K562 (cell line): Measurements from ENCODE around the gene GP1BB. TPM values are rescaled to one million over a fixed set of nuclear protein-coding genes. Genes with fewer than 3 reads are reported as not detected.
A peak's percentile ranks its signal among the peaks of the same experiment; 100 is the strongest.

Experiments used
- CBFA2T3 ChIP-seq: fragments of 450-650 bp; IDR thresholded peaks from 2 replicates; pipeline ENCODE4 v1.6.1; 2017
- DMBX1 ChIP-seq: fragments of 250-450 bp; sonication (Bioruptor Pico); IDR thresholded peaks from 2 replicates; pipeline ENCODE4 v1.8.0; 2022; ENCODE audit warnings: inconsistent platforms, mild to moderate bottlenecking, moderate library complexity, borderline replicate concordance
- MCM7 ChIP-seq, 2 experiments: fragments of 450-650 bp; IDR thresholded peaks; 2 replicates each; pipeline ENCODE4 v1.6.1; 2016 to 2018
- SRSF7 ChIP-seq: fragments of 200-400 bp; formaldehyde crosslinking; optimal IDR thresholded peaks from 2 replicates; pipeline ENCODE3; 2017; ENCODE audit warnings: mild to moderate bottlenecking, low read depth, low read length
- TCF7 ChIP-seq: sonication (generic); IDR thresholded peaks from 2 replicates; pipeline ENCODE4 v1.6.1; 2016; ENCODE audit warnings: antibody characterized with exemption, borderline replicate concordance
- ZBTB7A ChIP-seq: IDR thresholded peaks from 2 replicates; pipeline ENCODE4 v1.6.1; 2011; ENCODE audit warnings: low read depth, mild to moderate bottlenecking, low read length, moderate library complexity, borderline replicate concordance; ENCODE audit not compliant: control insufficient read depth
- ZNF695 ChIP-seq: fragments of 450-650 bp; formaldehyde crosslinking; IDR thresholded peaks from 2 replicates; pipeline ENCODE4 v1.4.0; 2020; ENCODE audit warnings: mild to moderate bottlenecking, moderate library complexity
- ZNF707 ChIP-seq: fragments of 250-450 bp; sonication (Bioruptor Pico); conservative IDR thresholded peaks from 2 replicates; pipeline ENCODE4 v1.8.0; 2022; ENCODE audit warnings: inconsistent platforms, mild to moderate bottlenecking, moderate library complexity
- polyA plus RNA-seq, 8 experiments: library from polyadenylated mRNA; depleted of rRNA in 4 of 8; stranded (reverse) in 5 of 8; unstranded in 3 of 8; fragments of >200 nt; fragmentation: Nextera tagmentation in 2 of 8; fragmentation: Illumina TruSeq in 1 of 8; extraction: Ambion mirVana in 2 of 8; extraction: Trizol in 1 of 8; gene quantifications; 2 replicates each; pipeline versions ENCODE4 v1.2.1 to v1.2.3, GENCODE V29; 2011 to 2014; ENCODE audit warnings: inconsistent platforms in 1 of 8, missing spikeins in 1 of 8
- total RNA-seq, 7 experiments: library from RNA; depleted of rRNA in 6 of 7; stranded (reverse); fragments of >200 nt in 6 of 7; fragmentation: Illumina TruSeq in 2 of 7; extraction: Trizol in 2 of 7; gene quantifications; 2 replicates each; pipeline versions ENCODE4 v1.2.1 to v1.2.3, GENCODE V29; 2011 to 2021; ENCODE audit warnings: low replicate concordance in 1 of 7
- TF ChIP-seq, protein P1 (sequence below): fragments of 450-650 bp; IDR thresholded peaks from 2 replicates; pipeline ENCODE4 v1.6.1; 2016; ENCODE audit warnings: mild to moderate bottlenecking
- TF ChIP-seq, protein P2 (sequence below): fragments of 450-650 bp; formaldehyde crosslinking; IDR thresholded peaks from 2 replicates; pipeline ENCODE4 v1.4.0; 2020; ENCODE audit warnings: mild to moderate bottlenecking, moderate library complexity
- TF ChIP-seq, protein P3 (sequence below): fragments of 250-450 bp; sonication (Bioruptor Pico); IDR thresholded peaks from 2 replicates; pipeline ENCODE4 v1.4.0; 2020; ENCODE audit warnings: mild to moderate bottlenecking, moderate library complexity
- TF ChIP-seq, protein P4 (sequence below): sonication (generic); formaldehyde crosslinking; IDR thresholded peaks from 2 replicates; pipeline ENCODE4 v1.8.1; 2023; ENCODE audit warnings: missing genetic modification reagents, mild to moderate bottlenecking, borderline replicate concordance
- TF ChIP-seq, protein P5 (sequence below): fragments of 450-650 bp; IDR thresholded peaks from 2 replicates; pipeline ENCODE4 v1.6.1; 2017; ENCODE audit warnings: antibody characterized with exemption

GP1BB gene
- total and polyA plus RNA-seq, 9 of the 15 experiments (the other 6 are each of a cell fraction or from before 2014, with no cell fraction given): 0.69 to 162 (median 2.8) TPM

DNA sequence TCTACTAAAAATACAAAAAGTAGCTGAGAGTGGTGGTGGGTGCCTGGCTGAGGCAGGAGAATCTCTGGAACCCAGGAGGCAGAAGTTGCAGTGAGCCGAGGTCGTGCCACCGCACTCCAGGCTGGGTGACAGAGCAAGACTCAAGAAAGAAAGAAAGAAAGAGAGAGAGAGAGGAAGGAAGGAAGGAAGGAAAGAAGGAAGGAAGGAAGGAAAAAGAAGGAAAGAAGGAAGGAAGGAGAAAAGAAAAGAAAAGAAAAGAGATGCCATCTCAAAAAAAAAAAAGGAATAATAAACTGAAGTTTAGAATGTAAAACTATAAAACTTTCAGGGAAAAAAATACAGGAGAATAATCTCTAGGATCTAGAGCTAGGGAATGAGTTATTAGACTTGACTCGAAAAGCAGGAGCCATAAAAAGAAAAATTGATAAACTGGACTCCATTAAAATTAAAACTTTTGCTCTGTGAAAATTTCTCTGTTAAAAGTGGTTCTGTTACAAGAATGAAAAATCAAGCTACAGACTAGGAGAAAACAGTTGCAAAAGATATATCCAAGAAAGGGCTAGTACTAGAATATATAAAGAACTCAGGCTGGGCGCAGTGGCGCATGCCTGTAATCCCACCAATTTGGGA is 22.4 kb upstream of the GP1BB start (continued):
- TF ChIP-seq, protein P1, sequence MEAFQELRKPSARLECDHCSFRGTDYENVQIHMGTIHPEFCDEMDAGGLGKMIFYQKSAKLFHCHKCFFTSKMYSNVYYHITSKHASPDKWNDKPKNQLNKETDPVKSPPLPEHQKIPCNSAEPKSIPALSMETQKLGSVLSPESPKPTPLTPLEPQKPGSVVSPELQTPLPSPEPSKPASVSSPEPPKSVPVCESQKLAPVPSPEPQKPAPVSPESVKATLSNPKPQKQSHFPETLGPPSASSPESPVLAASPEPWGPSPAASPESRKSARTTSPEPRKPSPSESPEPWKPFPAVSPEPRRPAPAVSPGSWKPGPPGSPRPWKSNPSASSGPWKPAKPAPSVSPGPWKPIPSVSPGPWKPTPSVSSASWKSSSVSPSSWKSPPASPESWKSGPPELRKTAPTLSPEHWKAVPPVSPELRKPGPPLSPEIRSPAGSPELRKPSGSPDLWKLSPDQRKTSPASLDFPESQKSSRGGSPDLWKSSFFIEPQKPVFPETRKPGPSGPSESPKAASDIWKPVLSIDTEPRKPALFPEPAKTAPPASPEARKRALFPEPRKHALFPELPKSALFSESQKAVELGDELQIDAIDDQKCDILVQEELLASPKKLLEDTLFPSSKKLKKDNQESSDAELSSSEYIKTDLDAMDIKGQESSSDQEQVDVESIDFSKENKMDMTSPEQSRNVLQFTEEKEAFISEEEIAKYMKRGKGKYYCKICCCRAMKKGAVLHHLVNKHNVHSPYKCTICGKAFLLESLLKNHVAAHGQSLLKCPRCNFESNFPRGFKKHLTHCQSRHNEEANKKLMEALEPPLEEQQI: no peak
- TF ChIP-seq CBFA2T3: no peak
- TF ChIP-seq ZNF707 (CRISPR knock-in tag): no peak
- TF ChIP-seq MCM7 (IDR thresholded peaks at IDR 0.05): 0 out of 4 replicates have a peak, but pooled peaks of 1 of the 2 experiments have one; percentile 52
- no peak for TF ChIP-seq SRSF7
- TF ChIP-seq ZBTB7A: no peak
- TF ChIP-seq TCF7: no peak
- no peak for TF ChIP-seq DMBX1 (CRISPR knock-in tag)
- TF ChIP-seq, protein P2, sequence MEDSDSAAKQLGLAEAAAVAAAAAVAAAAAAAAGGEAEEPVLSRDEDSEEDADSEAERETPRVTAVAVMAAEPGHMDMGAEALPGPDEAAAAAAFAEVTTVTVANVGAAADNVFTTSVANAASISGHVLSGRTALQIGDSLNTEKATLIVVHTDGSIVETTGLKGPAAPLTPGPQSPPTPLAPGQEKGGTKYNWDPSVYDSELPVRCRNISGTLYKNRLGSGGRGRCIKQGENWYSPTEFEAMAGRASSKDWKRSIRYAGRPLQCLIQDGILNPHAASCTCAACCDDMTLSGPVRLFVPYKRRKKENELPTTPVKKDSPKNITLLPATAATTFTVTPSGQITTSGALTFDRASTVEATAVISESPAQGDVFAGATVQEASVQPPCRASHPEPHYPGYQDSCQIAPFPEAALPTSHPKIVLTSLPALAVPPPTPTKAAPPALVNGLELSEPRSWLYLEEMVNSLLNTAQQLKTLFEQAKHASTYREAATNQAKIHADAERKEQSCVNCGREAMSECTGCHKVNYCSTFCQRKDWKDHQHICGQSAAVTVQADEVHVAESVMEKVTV (CRISPR knock-in tag): no peak
- TF ChIP-seq, protein P3, sequence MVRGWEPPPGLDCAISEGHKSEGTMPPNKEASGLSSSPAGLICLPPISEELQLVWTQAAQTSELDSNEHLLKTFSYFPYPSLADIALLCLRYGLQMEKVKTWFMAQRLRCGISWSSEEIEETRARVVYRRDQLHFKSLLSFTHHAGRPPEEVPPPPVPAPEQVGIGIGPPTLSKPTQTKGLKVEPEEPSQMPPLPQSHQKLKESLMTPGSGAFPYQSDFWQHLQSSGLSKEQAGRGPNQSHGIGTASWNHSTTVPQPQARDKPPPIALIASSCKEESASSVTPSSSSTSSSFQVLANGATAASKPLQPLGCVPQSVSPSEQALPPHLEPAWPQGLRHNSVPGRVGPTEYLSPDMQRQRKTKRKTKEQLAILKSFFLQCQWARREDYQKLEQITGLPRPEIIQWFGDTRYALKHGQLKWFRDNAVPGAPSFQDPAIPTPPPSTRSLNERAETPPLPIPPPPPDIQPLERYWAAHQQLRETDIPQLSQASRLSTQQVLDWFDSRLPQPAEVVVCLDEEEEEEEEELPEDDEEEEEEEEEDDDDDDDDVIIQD (CRISPR knock-in tag): no peak
- TF ChIP-seq, protein P4, sequence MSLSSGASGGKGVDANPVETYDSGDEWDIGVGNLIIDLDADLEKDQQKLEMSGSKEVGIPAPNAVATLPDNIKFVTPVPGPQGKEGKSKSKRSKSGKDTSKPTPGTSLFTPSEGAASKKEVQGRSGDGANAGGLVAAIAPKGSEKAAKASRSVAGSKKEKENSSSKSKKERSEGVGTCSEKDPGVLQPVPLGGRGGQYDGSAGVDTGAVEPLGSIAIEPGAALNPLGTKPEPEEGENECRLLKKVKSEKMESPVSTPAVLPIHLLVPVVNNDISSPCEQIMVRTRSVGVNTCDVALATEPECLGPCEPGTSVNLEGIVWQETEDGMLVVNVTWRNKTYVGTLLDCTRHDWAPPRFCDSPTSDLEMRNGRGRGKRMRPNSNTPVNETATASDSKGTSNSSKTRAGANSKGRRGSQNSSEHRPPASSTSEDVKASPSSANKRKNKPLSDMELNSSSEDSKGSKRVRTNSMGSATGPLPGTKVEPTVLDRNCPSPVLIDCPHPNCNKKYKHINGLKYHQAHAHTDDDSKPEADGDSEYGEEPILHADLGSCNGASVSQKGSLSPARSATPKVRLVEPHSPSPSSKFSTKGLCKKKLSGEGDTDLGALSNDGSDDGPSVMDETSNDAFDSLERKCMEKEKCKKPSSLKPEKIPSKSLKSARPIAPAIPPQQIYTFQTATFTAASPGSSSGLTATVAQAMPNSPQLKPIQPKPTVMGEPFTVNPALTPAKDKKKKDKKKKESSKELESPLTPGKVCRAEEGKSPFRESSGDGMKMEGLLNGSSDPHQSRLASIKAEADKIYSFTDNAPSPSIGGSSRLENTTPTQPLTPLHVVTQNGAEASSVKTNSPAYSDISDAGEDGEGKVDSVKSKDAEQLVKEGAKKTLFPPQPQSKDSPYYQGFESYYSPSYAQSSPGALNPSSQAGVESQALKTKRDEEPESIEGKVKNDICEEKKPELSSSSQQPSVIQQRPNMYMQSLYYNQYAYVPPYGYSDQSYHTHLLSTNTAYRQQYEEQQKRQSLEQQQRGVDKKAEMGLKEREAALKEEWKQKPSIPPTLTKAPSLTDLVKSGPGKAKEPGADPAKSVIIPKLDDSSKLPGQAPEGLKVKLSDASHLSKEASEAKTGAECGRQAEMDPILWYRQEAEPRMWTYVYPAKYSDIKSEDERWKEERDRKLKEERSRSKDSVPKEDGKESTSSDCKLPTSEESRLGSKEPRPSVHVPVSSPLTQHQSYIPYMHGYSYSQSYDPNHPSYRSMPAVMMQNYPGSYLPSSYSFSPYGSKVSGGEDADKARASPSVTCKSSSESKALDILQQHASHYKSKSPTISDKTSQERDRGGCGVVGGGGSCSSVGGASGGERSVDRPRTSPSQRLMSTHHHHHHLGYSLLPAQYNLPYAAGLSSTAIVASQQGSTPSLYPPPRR (CRISPR knock-in tag): no peak
- TF ChIP-seq ZNF695: no peak
- TF ChIP-seq, protein P5, sequence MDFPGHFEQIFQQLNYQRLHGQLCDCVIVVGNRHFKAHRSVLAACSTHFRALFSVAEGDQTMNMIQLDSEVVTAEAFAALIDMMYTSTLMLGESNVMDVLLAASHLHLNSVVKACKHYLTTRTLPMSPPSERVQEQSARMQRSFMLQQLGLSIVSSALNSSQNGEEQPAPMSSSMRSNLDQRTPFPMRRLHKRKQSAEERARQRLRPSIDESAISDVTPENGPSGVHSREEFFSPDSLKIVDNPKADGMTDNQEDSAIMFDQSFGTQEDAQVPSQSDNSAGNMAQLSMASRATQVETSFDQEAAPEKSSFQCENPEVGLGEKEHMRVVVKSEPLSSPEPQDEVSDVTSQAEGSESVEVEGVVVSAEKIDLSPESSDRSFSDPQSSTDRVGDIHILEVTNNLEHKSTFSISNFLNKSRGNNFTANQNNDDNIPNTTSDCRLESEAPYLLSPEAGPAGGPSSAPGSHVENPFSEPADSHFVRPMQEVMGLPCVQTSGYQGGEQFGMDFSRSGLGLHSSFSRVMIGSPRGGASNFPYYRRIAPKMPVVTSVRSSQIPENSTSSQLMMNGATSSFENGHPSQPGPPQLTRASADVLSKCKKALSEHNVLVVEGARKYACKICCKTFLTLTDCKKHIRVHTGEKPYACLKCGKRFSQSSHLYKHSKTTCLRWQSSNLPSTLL: 0 out of 2 replicates have a peak, but pooled peaks have one; percentile 48
